Testis (tissue), 3 donors: Measurements from ENCODE around the gene DTHD1. TPM values are rescaled to one million over a fixed set of nuclear protein-coding genes. Genes with fewer than 3 reads are reported as not detected.

Source experiments
- DNase-seq: peaks from one replicate; pipeline ENCODE4 v3.0.0-alpha.2; 2019
- H3K27ac ChIP-seq, 2 donors: fragments of 200-600 bp; sonication (generic); one replicate each; pipeline ENCODE4 v1.5.1; 2019
- H3K27me3 ChIP-seq: fragments of 200-600 bp; sonication (generic); one replicate; pipeline ENCODE4 v1.5.1; 2019
- H3K36me3 ChIP-seq: fragments of 200-600 bp; sonication (generic); one replicate; pipeline ENCODE4 v1.5.1; 2017; ENCODE audit warnings: low read depth; ENCODE audit errors: missing control alignments
- H3K4me1 ChIP-seq: fragments of 200-600 bp; sonication (generic); one replicate; pipeline ENCODE4 v1.5.1; 2019
- H3K4me3 ChIP-seq, 2 donors: fragments of 200-600 bp; sonication (generic); one replicate each; pipeline ENCODE4 v1.5.1; 2017 to 2019
- H3K9me3 ChIP-seq: fragments of 200-600 bp; sonication (generic); one replicate; pipeline ENCODE4 v1.5.1; 2017
- POLR2A ChIP-seq: fragments of 450-650 bp; IDR thresholded peaks from one replicate; pipeline ENCODE4 v1.6.1; 2017; ENCODE audit warnings: antibody characterized with exemption, mild to moderate bottlenecking, moderate library complexity
- WGBS, 2 donors: methylation state at CpG; one replicate each; pipeline ENCODE4 v1.1.5; 2018; 5-methylcytosine and 5-hydroxymethylcytosine counted together
- intact Hi-C: fragments of 100-400 bp; cut with DNase I; formaldehyde crosslinking; loops from one replicate; pipeline ENCODE4 v1.15.1; 2023; ENCODE audit warnings: low total_unique reads
- polyA plus RNA-seq: library from polyadenylated mRNA; stranded (reverse); fragments of 350-450 nt; fragmentation: Illumina TruSeq; extraction: RNeasy Lipid Tissue Mini Kit (QIAGEN cat#74804); gene quantifications from one replicate; pipeline ENCODE4 v1.2.3, GENCODE V29; 2014; ENCODE audit warnings: low read depth, low replicate concordance; ENCODE audit not compliant: insufficient read depth
- total RNA-seq, 2 donors: library from RNA; depleted of rRNA; stranded (reverse); fragments of >200 nt; gene quantifications; one replicate each; pipeline ENCODE4 v1.2.3, GENCODE V29; 2016
- TF ChIP-seq, protein P1 (sequence below), 3 experiments: fragments of 450-650 bp in 2 of 3; fragments of 200-600 bp in 1 of 3; sonication (generic) in 1 of 3; IDR thresholded peaks; one replicate each; pipeline ENCODE4 v1.5.1; 2016 to 2019; ENCODE audit warnings: antibody characterized with exemption in 3 of 3, mild to moderate bottlenecking in 2 of 3, moderate library complexity in 1 of 3

The DTHD1 gene
- total and polyA plus RNA-seq, 3 donors from 2014 or later = 1.0 to 5.8 (median 4.3) TPM

DNA sequence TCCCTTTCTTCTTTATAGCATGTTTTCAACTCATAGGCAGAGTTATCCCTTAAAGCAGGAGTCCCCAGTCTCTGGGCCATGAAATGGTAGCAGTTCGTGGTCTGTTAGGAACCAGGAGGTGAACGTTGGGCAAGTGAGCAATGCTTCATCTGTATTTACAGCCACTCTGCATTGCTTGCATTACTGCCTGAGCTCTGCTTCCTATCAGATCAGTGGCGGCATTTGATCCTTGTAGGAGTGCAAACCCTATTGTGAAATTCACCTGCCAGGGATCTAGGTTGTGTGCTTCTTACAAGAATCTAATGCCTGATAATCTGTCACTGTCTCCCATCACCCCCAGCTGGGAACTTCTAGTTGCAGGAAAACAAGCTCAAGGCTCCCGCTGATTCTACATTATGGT is 39.8 kb downstream of the DTHD1 start:
- Histone ChIP-seq H3K36me3 (no peaks in the 10 kb centered on the region), H3K27ac (no peak overlapping the region), H3K4me3 (no peak overlapping the region), H3K4me1 (no peaks in the 10 kb centered on the region), H3K9me3 (no peaks in the 10 kb centered on the region), H3K27me3 (no peaks in the 10 kb centered on the region)
- intact Hi-C loops = no loop called here
- WGBS, 2 donors = 61 to 75% methylated on average over 4 of the region's 4 CpGs
- DNase-seq = no peak
- TF ChIP-seq, protein P1, sequence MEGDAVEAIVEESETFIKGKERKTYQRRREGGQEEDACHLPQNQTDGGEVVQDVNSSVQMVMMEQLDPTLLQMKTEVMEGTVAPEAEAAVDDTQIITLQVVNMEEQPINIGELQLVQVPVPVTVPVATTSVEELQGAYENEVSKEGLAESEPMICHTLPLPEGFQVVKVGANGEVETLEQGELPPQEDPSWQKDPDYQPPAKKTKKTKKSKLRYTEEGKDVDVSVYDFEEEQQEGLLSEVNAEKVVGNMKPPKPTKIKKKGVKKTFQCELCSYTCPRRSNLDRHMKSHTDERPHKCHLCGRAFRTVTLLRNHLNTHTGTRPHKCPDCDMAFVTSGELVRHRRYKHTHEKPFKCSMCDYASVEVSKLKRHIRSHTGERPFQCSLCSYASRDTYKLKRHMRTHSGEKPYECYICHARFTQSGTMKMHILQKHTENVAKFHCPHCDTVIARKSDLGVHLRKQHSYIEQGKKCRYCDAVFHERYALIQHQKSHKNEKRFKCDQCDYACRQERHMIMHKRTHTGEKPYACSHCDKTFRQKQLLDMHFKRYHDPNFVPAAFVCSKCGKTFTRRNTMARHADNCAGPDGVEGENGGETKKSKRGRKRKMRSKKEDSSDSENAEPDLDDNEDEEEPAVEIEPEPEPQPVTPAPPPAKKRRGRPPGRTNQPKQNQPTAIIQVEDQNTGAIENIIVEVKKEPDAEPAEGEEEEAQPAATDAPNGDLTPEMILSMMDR (IDR thresholded peaks at IDR 0.05) = no peak
- no peak for TF ChIP-seq POLR2A

DNA sequence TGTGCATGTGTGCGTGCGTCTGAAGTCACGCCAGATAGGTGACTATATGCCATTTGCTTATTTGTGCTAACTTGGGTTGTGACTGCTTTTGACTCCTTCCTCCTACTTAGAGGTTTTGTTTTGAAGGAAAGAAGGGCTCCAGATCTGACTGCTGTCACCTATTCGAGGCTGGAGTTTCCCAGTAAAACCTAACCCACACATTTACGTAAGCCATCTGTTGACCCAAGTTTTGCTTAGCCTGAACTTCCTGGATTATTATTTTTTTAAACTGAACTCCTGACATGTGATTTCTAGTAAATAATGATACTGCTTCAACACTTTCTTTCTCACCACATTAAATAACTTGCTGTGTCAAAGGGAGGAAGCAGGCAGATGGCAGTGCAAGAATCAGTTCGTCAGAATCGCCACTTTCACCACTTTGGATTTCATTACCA is 41.5 kb downstream of the DTHD1 start:
- H3K27ac ChIP-seq = no peak overlapping the region
- TF ChIP-seq, protein P1 (IDR thresholded peaks at IDR 0.05) = no peak
- no peak for TF ChIP-seq POLR2A
- intact Hi-C loops = no loop called here
- H3K36me3 ChIP-seq = no peaks in the 10 kb centered on the region
- WGBS, 2 donors = 65 to 78% methylated on average over 7 of the region's 7 CpGs
- H3K4me3 ChIP-seq = no peak overlapping the region
- no peaks in the 10 kb centered on the region for H3K4me1 ChIP-seq
- no peak for DNase-seq
- H3K27me3 ChIP-seq = no peaks in the 10 kb centered on the region
- no peaks in the 10 kb centered on the region for H3K9me3 ChIP-seq

DNA sequence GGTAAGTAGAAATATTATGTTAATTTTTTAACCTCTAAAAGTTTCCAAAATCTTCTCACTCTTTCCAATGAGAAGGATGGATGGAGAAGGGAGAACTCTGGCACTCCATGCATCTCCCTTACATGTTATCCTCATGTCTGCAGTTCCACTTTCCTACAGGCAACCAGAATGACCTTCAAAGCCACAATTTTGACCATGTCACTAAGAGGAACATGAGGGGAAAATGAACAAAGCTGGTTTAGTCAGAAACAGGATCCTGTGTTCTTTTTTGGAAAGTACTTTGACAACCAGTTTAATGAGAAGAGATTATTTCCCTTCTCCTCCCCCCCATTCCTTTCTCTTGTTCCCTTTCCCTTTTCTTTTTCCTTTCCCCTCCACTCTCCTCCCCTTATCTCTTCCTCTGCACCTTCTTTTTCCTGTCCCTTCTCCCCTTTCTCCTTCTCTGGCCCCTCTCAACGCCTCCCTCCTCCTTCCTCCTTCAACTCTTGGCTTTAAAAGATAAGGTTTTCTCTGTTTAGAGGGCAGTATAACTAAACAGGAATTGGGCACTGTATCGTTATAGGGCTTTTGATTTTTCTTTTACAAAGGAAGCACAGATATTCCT is 42.5 kb downstream of the DTHD1 start:
- H3K9me3 ChIP-seq = no peaks in the 10 kb centered on the region
- DNase-seq = no peak
- intact Hi-C loops = no loop called here
- H3K27ac ChIP-seq = no peak overlapping the region
- H3K36me3 ChIP-seq = no peaks in the 10 kb centered on the region
- H3K4me1 ChIP-seq = no peaks in the 10 kb centered on the region
- TF ChIP-seq, protein P1 (IDR thresholded peaks at IDR 0.05) = no peak
- no peak for TF ChIP-seq POLR2A
- H3K4me3 ChIP-seq = no peak overlapping the region
- no peaks in the 10 kb centered on the region for H3K27me3 ChIP-seq
- 41 to 50% methylated on average over 2 of the region's 2 CpGs for WGBS, 2 donors

DNA sequence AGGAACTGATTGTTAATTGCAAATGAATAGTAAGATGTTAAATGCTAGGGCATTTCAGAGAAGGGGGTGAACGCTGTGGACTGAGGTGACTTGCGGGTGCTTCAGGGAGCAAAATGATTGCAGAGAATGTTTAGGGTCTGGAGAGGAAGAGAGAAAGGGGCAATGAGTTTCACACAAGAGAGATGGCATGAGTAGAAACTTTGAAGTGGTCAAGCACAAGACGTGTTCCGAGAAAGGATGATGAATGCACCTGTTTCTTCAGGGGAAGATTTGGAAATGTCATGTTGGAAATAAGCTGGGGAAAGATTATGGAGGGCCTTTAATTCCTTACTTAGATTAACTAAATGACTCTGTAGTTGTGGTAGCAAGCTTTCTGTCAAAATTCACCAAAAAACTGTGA is 43.4 kb downstream of the DTHD1 start:
- no peaks in the 10 kb centered on the region for H3K36me3 ChIP-seq
- no peaks in the 10 kb centered on the region for H3K4me1 ChIP-seq
- 92 to 95% methylated on average over 4 of the region's 4 CpGs for WGBS, 2 donors
- no peak for TF ChIP-seq POLR2A
- TF ChIP-seq, protein P1 (IDR thresholded peaks at IDR 0.05) = no peak
- no peaks in the 10 kb centered on the region for H3K27me3 ChIP-seq
- no peak overlapping the region for H3K4me3 ChIP-seq
- intact Hi-C loops = no loop called here
- H3K9me3 ChIP-seq = no peaks in the 10 kb centered on the region
- no peak for DNase-seq
- H3K27ac ChIP-seq = no peak overlapping the region

DNA sequence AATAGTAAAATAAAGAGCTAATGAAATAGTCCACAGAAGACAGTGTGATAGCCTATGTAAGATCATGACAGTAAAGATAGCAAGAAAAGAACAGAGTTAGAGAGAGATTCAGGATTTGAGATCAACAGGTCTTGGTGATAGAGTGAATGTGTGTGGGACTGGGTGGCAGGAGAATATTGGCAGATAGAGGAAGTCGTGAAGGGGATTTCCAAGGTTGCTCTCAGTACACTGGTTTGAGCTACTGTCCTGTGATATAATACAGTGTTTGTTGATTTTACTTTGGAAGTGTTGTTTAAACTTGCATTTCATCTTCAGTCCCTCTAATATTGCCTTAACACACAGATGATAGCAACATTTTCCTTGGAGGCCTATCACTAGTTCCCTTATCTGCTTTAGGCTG is 44.1 kb downstream of the DTHD1 start:
- Histone ChIP-seq H3K9me3 (no peaks in the 10 kb centered on the region), H3K36me3 (no peaks in the 10 kb centered on the region), H3K27ac (no peak overlapping the region), H3K4me1 (no peaks in the 10 kb centered on the region), H3K4me3 (no peak overlapping the region), H3K27me3 (no peaks in the 10 kb centered on the region)
- 0 to 50% methylated on average over 1 of the region's 1 CpG for WGBS, 2 donors
- intact Hi-C loops = no loop called here
- no peak for TF ChIP-seq POLR2A
- TF ChIP-seq, protein P1 (IDR thresholded peaks at IDR 0.05) = no peak
- DNase-seq = no peak
